ENCODE data around the gene BTNL9. TPM values are rescaled to one million over a fixed set of nuclear protein-coding genes. Genes with fewer than 3 reads are reported as not detected.

BTNL9 gene
- total RNA-seq, 4 donors from 2014 or later = 42.0 to 649 (median 160) TPM

DNA sequence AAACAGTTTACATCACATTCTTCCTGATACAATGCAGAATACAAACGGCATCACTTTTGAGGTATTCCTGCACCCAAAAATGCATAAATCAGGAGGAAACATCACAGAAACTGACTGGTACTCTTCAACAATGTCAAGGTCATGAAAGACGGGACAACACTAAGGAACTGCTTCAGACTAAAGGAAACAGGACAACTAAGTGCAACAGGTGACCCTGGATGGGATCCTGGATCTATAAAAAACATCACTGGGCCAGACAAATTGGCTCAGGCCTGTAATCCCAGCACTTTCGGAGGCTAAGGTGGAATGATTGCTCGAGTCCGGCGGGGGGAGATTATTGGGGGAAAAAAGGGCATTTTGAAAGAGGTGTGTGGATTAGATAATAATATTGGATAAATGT, 22.6 kb downstream of the BTNL9 start:
- DNase-seq (ENCODE audit: low spot score) = no peak
- ATAC-seq (ENCODE audit: low FRiP score) = no peak
- TF ChIP-seq, protein P1, sequence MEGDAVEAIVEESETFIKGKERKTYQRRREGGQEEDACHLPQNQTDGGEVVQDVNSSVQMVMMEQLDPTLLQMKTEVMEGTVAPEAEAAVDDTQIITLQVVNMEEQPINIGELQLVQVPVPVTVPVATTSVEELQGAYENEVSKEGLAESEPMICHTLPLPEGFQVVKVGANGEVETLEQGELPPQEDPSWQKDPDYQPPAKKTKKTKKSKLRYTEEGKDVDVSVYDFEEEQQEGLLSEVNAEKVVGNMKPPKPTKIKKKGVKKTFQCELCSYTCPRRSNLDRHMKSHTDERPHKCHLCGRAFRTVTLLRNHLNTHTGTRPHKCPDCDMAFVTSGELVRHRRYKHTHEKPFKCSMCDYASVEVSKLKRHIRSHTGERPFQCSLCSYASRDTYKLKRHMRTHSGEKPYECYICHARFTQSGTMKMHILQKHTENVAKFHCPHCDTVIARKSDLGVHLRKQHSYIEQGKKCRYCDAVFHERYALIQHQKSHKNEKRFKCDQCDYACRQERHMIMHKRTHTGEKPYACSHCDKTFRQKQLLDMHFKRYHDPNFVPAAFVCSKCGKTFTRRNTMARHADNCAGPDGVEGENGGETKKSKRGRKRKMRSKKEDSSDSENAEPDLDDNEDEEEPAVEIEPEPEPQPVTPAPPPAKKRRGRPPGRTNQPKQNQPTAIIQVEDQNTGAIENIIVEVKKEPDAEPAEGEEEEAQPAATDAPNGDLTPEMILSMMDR (IDR thresholded peaks at IDR 0.05) = no peak

DNA sequence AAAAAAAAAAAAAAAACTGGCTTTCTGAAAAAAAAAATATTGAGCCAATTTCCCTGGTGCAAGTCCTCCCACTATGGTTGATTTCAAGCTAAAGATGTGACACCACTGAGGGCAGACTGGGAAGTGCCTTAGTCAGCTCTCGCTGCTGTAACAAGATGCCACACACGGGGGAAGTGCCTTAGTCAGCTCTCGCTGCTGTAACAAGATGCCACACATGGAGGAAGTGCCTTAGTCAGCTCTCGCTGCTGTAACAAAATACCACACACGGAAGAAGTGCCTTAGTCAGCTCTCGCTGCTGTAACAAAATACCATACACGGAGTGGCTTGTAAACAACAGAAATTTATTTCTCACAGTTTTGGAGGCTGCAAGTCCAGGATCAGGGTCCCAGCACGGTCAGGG, 23.4 kb downstream of the BTNL9 start:
- ATAC-seq (ENCODE audit: low FRiP score) (no peak), DNase-seq (ENCODE audit: low spot score) (no peak)
- TF ChIP-seq, protein P1 (IDR thresholded peaks at IDR 0.05) = no peak

DNA sequence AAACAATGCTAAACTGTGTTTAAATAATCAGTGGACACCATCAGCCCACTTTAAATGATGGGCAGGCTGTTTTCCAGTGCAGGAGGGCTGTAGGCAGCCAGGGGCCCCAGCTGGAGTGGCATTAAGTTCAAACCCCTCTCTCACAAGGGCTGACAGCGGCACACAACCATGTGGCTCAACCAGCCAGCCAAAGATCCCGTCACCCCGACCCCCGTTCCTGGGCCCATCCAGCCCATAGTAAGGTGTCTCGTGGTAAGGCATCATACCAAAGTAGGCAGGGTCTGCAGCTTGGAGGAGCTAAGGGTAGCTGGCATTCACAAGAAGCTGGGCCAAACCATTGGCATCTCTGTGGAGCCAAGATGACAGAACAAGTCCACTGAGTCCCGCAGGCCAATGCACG, 24.9 kb downstream of the BTNL9 start:
- ATAC-seq (ENCODE audit: low FRiP score) (no peak), DNase-seq (ENCODE audit: low spot score) (no peak)
- TF ChIP-seq, protein P1 (IDR thresholded peaks at IDR 0.05) = no peak

DNA sequence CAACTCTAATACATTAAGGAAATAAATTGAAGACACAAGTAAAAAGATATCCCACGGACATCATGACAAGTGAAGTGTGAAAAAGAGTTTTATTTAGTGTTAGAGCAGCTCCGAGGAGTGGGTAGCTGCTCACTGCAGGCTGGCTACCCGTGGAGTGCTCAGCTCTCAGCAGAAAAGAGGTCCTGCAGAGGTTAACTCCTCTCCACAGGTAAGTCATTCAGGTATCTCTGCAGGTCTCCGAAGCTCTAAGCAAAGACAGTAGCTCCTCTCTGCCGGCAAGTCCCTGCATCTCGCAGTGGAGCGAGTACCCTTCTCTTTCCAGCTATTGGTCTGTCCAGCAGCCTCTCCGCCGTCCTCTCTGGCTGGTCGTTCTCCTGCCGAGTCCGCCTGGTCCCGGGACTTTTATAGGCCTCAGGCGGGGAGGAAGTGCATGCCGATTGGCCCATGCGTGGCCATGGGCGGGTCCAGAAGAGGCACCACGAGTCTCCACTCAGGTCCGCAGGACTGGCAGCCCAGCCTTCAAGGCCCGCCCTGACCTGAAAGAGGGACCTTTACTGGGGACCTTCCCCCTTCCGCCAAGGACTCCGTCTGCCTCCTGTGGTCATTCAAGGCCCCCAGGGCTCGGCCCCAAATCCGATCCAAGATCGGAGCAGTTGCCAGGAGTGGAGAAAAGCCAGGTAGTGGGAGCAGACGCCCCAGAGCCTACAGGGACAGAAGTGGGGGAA, 29.9 kb downstream of the BTNL9 start:
- no peak for DNase-seq (ENCODE audit: low spot score)
- ATAC-seq (ENCODE audit: low FRiP score) = no peak
- TF ChIP-seq, protein P1 (IDR thresholded peaks at IDR 0.05) = no peak

DNA sequence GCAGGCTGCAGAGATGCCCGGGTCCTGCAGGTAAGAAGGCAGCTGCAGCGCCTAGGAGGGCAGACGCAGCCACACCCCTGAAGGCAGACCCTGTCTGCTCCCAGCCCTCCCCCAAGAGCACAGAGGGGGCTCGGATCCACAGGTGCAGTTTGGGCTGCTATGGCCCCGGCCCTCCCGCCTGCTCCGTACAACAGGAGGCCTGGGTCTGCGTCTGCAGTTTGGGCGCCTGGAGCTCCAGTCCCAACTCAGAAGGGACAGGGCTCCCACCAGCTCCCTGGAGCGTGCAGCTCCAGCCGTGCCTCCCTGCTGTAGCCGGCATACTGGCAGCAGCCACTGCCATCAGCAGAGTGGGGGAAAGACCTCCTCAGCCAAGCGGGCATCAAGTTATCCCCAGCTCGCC, 30.5 kb downstream of the BTNL9 start:
- ATAC-seq (ENCODE audit: low FRiP score) (no peak), DNase-seq (ENCODE audit: low spot score) (no peak)
- TF ChIP-seq, protein P1 (IDR thresholded peaks at IDR 0.05) = no peak

DNA sequence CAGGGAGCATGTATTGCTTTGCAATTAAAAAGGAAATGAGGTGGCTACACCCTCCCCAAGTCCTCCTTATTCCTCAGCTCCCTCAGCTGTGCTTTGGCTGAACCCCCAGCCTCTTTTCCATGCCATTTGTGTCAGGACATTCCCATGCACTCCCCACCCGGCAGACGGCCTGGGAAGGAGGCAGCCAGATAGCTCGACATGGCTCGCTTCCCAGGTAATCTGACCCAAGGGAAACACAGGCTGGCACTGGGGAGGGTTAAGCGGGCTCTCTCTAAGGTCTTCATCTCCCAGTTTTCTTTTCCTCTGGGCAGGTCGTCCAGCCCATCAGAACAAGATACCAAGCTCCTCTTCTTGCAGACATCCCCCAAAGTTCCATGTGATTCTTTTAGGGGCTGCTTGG, 31.2 kb downstream of the BTNL9 start:
- DNase-seq (ENCODE audit: low spot score) (no peak), ATAC-seq (ENCODE audit: low FRiP score) (no peak)
- TF ChIP-seq, protein P1 (IDR thresholded peaks at IDR 0.05) = no peak

DNA sequence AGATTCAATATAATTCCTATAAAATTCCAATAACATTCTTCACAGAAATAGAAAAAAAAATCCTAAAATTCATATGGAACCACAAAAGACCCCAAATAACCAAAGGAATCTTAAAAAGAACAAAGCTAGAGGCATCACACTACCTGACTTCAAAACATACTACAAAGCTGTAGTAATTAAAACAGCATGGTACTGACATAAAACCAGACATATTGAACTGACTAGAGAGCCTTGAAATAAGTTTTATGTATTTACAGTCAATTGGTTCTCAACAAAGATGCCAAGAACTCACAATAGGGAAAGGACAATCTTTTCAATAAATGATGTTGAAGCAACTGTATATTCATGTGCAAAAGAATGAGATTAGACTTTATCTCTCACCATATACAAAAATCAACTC, 36.9 kb downstream of the BTNL9 start:
- TF ChIP-seq, protein P1 (IDR thresholded peaks at IDR 0.05) = no peak
- DNase-seq (ENCODE audit: low spot score) (no peak), ATAC-seq (ENCODE audit: low FRiP score) (no peak)

All from omental fat pad (tissue), 4 donors.